Fibroblast of skin of left biceps (primary cell): ENCODE data around the gene RAB3GAP2.
"Not testable (repeated sequence)": the region's sequence is repeated elsewhere in the genome, so short reads cannot be mapped to it uniquely, and the experiment has no call there.

Experiments
- DNase-seq, 2 experiments: peaks; one replicate each; pipeline ENCODE4 v3.0.0-alpha.2; 2013; ENCODE audit warnings: low read depth in 2 of 2

The RAB3GAP2 gene

GRCh38 chr1:220203816-220204215 is 68.4 kb downstream of the RAB3GAP2 start:
- no peak for DNase-seq

- no peak for DNase-seq
Measured at GRCh38 chr1:220198186-220199005, 73.9 kb downstream of the RAB3GAP2 start.

GRCh38 chr1:220195701-220196100 is 76.6 kb downstream of the RAB3GAP2 start:
- no peak for DNase-seq

GRCh38 chr1:220189750-220190347 is 82.4 kb downstream of the RAB3GAP2 start:
- no peak for DNase-seq

- DNase-seq, result no peak
Measured at GRCh38 chr1:220188538-220188937, 83.7 kb downstream of the RAB3GAP2 start.

GRCh38 chr1:220186752-220187151 is 85.5 kb downstream of the RAB3GAP2 start:
- no peak for DNase-seq

- no peak for DNase-seq
Measured at GRCh38 chr1:220184506-220184905, 87.7 kb downstream of the RAB3GAP2 start.

- no peak for DNase-seq
Measured at GRCh38 chr1:220182656-220183055, 89.6 kb downstream of the RAB3GAP2 start.

GRCh38 chr1:220182111-220182510 is 90.1 kb downstream of the RAB3GAP2 start:
- DNase-seq, result no peak

- DNase-seq, result no peak
Measured at GRCh38 chr1:220176540-220176939, 95.7 kb downstream of the RAB3GAP2 start.

GRCh38 chr1:220170836-220171526 is 101.3 kb downstream of the RAB3GAP2 start:
- DNase-seq, result no peak

GRCh38 chr1:220169887-220170286 is 102.4 kb downstream of the RAB3GAP2 start:
- DNase-seq, result not testable (repeated sequence)

- no peak for DNase-seq
Measured at GRCh38 chr1:220166853-220167252, 105.4 kb downstream of the RAB3GAP2 start.

GRCh38 chr1:220164517-220164916 is 107.7 kb downstream of the RAB3GAP2 start:
- no peak for DNase-seq

- DNase-seq, result no peak
Measured at GRCh38 chr1:220164116-220164515, 108.1 kb downstream of the RAB3GAP2 start.

GRCh38 chr1:220160027-220160426 is 112.2 kb downstream of the RAB3GAP2 start:
- no peak for DNase-seq

- DNase-seq, result no peak
Measured at GRCh38 chr1:220159041-220159440, 113.2 kb downstream of the RAB3GAP2 start.

- DNase-seq, result not testable (repeated sequence)
Measured at GRCh38 chr1:220158530-220158929, 113.7 kb downstream of the RAB3GAP2 start.

GRCh38 chr1:220157738-220158137 is 114.5 kb downstream of the RAB3GAP2 start:
- DNase-seq, result no peak

- no peak for DNase-seq
Measured at GRCh38 chr1:220156620-220157146, 115.6 kb downstream of the RAB3GAP2 start.

GRCh38 chr1:220153147-220153546 is 119.1 kb downstream of the RAB3GAP2 start:
- no peak for DNase-seq

GRCh38 chr1:220151454-220151853 is 120.8 kb downstream of the RAB3GAP2 start:
- no peak for DNase-seq
